Activated CD8-positive, alpha-beta T cell treated with anti-CD3 and anti-CD28 coated beads, Interleukin-2, amount 10 ng/mL, durations not matched to agents 7 days and 5 days (primary cell): Measurements from ENCODE around the gene EYA3. TPM values are rescaled to one million over a fixed set of nuclear protein-coding genes. Genes with fewer than 3 reads are reported as not detected.

Experiments
- ATAC-seq: fragments of 150-1000 bp; cut with Tn5 transposase; one replicate; pipeline ENCODE4 v1.10.0; 2021; ENCODE audit warnings: moderate library complexity
- CTCF ChIA-PET: fragments of 350-600 bp; sonication (Branson Sonifier 250); formaldehyde crosslinking; loops from one replicate; lab custom pipeline; 2021; ENCODE audit warnings: antibody characterized with exemption; lab: Charles Lee
- POLR2A ChIA-PET: fragments of 350-600 bp; sonication (Branson Sonifier 250); formaldehyde crosslinking; loops from one replicate; lab custom pipeline; 2021; ENCODE audit warnings: antibody characterized with exemption; lab: Charles Lee
- DNase-seq: peaks from one replicate; pipeline ENCODE4 v3.0.0-alpha.2; 2020
- H3K27ac Mint-ChIP-seq: one replicate; pipeline ENCODE4 v1.8.0; 2021; ENCODE audit warnings: mild to moderate bottlenecking, mixed read lengths
- H3K27me3 Mint-ChIP-seq: one replicate; pipeline ENCODE4 v1.8.0; 2021; ENCODE audit warnings: low read depth, mixed read lengths
- H3K36me3 Mint-ChIP-seq: one replicate; pipeline ENCODE4 v1.8.0; 2021; ENCODE audit warnings: low read depth, mixed read lengths
- H3K4me1 Mint-ChIP-seq: one replicate; pipeline ENCODE4 v1.8.0; 2021; ENCODE audit warnings: low read depth, mixed read lengths
- H3K4me3 Mint-ChIP-seq: one replicate; pipeline ENCODE4 v1.8.0; 2021; ENCODE audit warnings: mild to moderate bottlenecking, mixed read lengths
- H3K9me3 Mint-ChIP-seq: one replicate; pipeline ENCODE4 v1.8.0; 2022; ENCODE audit warnings: mixed read lengths; ENCODE audit not compliant: insufficient read depth
- total RNA-seq, 2 experiments: library from RNA; stranded (reverse); gene quantifications; one replicate each; pipeline ENCODE4 v1.2.3, GENCODE V29; 2021

EYA3 gene
- total RNA-seq, 2 experiments from 2014 or later: 33.5 to 34.5 TPM

- no peak overlapping the region for H3K27ac Mint-ChIP-seq
- ATAC-seq: no peak
These were observed 108.1 kb downstream of the EYA3 start for GRCh38 chr1:27980216-27980845.

DNA sequence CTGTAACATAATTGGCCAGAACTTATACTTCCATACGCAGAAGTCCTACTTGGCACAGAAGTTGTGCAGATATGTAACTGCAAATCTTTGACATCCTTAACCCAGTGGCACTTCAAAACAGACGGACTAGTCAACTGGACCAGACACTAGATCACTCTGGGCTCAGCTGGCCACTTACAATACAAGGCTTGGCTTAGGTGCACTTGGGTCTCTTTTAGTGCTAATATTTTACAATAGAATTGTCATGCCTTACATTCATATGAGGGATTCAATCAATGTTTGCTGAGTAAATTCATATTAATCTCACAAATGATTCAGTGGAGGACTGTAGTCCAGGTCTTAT is 108.6 kb downstream of the EYA3 start:
- Mint-ChIP-seq H3K4me1 (no peaks in the 10 kb centered on the region), H3K36me3 (peaks cover 8% of the 10 kb centered on the region), H3K4me3 (no peak overlapping the region), H3K27ac (no peak overlapping the region), H3K9me3 (no peaks in the 10 kb centered on the region), H3K27me3 (no peaks in the 10 kb centered on the region)
- POLR2A ChIA-PET: no interaction called here
- CTCF ChIA-PET: interaction anchor here (0.9 to 5.2 kb wide), 15 partner anchors 8 to 147 kb away, joined by 3 to 41 read pairs (median 5); partner anchors contain the start of genes EYA3 and XKR8
- no peak for ATAC-seq
- no peak for DNase-seq

More at GRCh38 chr1:27980216-27980845, 108.1 kb downstream of the EYA3 start:
- Mint-ChIP-seq H3K27me3 (no peaks in the 10 kb centered on the region), H3K36me3 (peaks cover 10% of the 10 kb centered on the region), H3K4me1 (no peaks in the 10 kb centered on the region), H3K9me3 (no peaks in the 10 kb centered on the region), H3K4me3 (no peak overlapping the region)
- POLR2A ChIA-PET: no interaction called here
- CTCF ChIA-PET: interaction anchor here (0.7 to 5.2 kb wide), 18 partner anchors 8 to 129 kb away, joined by 3 to 41 read pairs (median 4); partner anchors contain the start of genes EYA3 and XKR8
- DNase-seq: no peak

GRCh38 chr1:27979151-27979858 is 109.1 kb downstream of the EYA3 start:
- DNase-seq: no peak
- Mint-ChIP-seq H3K36me3 (peaks cover 8% of the 10 kb centered on the region), H3K4me3 (no peak overlapping the region), H3K27me3 (no peaks in the 10 kb centered on the region), H3K27ac (no peak overlapping the region), H3K9me3 (no peaks in the 10 kb centered on the region), H3K4me1 (no peaks in the 10 kb centered on the region)
- POLR2A ChIA-PET: no interaction called here
- ATAC-seq: peak; percentile 64
- CTCF ChIA-PET: interaction anchor here (0.9 to 5.2 kb wide), 15 partner anchors 7 to 146 kb away, joined by 3 to 41 read pairs (median 4); partner anchors contain the start of genes EYA3 and XKR8

DNA sequence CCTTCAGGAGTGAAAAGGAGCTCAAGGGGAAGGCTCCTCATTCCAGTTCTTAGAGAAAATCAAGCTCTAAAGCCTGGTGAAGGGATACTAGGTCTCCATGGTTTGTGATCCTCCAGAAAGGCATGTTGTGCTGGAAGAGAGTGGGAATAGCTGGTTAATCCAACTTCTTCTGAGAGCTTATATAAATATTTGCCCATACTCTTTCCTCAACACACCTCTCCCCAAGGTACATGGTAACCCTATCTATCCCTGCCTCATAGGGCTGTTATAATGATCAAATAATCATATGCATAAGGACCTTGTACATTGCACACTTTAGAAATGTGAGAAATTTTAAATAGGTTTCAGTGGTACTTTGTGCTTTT is 114.0 kb downstream of the EYA3 start:
- ATAC-seq: no peak
- Mint-ChIP-seq H3K4me1 (peaks cover 8% of the 10 kb centered on the region), H3K9me3 (no peaks in the 10 kb centered on the region), H3K27me3 (no peaks in the 10 kb centered on the region), H3K36me3 (peaks cover 16% of the 10 kb centered on the region), H3K27ac (no peak overlapping the region), H3K4me3 (no peak overlapping the region)
- POLR2A ChIA-PET: interaction anchor here (0.6 kb wide), 1 partner anchor 1135 kb away, joined by 5 read pairs; no protein-coding TSS in a partner anchor
- DNase-seq: no peak
- CTCF ChIA-PET: interaction anchor here (1.0 to 1.2 kb wide), 4 partner anchors 13 to 235 kb away, joined by 3 to 5 read pairs (median 4); no protein-coding TSS in a partner anchor

DNA sequence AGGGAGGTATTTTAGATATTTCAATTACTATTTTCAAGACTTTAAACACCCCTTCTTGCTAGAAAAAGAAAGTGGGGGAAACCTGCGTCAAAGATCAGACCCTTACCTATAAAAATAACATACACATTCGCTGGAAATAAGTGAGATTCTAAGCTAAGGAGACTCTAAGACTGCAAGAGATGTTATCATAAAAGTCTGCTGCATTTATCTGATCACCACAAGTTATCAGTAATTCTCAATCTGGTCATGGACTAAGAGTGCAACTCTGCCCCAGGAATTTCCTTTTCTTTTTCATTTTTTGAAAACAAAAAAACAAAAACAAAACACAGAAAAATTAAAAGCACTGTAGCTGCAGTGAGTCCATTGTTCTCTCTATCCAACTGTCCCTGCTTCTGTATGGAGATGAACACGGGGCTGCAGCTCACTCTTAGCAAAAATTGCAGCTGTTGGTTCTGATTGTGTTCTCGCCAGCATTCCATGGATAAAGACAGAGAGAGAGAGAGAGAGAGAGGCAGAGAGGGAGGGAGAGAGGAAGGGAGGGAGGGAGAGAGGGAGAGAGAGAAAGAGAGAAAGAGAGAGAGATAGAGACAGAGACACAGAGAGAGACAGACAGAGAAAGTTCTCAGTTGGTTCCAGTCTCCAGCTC is 114.5 kb downstream of the EYA3 start:
- no peaks in the 10 kb centered on the region for H3K27me3 Mint-ChIP-seq
- no peak overlapping the region for H3K27ac Mint-ChIP-seq
- DNase-seq (no peak), ATAC-seq (no peak)
- H3K36me3 Mint-ChIP-seq: peaks cover 16% of the 10 kb centered on the region
- peaks cover 8% of the 10 kb centered on the region for H3K4me1 Mint-ChIP-seq
- CTCF ChIA-PET: interaction anchor here (1.0 to 1.2 kb wide), 5 partner anchors 12 to 235 kb away, joined by 3 to 5 read pairs (median 4); no protein-coding TSS in a partner anchor
- H3K9me3 Mint-ChIP-seq: no peaks in the 10 kb centered on the region
- no peak overlapping the region for H3K4me3 Mint-ChIP-seq
- POLR2A ChIA-PET: interaction anchor here (0.6 to 0.7 kb wide), 2 partner anchors 29 to 1135 kb away, joined by 3 to 5 read pairs; no protein-coding TSS in a partner anchor

GRCh38 chr1:27972141-27972540 is 116.3 kb downstream of the EYA3 start:
- H3K36me3 Mint-ChIP-seq: peaks cover 23% of the 10 kb centered on the region
- H3K4me3 Mint-ChIP-seq: no peak overlapping the region
- H3K27me3 Mint-ChIP-seq: no peaks in the 10 kb centered on the region
- H3K27ac Mint-ChIP-seq: no peak overlapping the region
- H3K4me1 Mint-ChIP-seq: peaks cover 12% of the 10 kb centered on the region
- ChIA-PET POLR2A (no interaction called here), CTCF (interaction anchor here (0.8 to 2.5 kb wide), 5 partner anchors 8 to 36 kb away, joined by 3 to 12 read pairs (median 3); no protein-coding TSS in a partner anchor)
- ATAC-seq: no peak
- no peak for DNase-seq
- H3K9me3 Mint-ChIP-seq: no peaks in the 10 kb centered on the region

- Mint-ChIP-seq H3K36me3 (peaks cover 20% of the 10 kb centered on the region), H3K4me3 (no peak overlapping the region), H3K9me3 (no peaks in the 10 kb centered on the region), H3K4me1 (peaks cover 12% of the 10 kb centered on the region), H3K27ac (no peak overlapping the region), H3K27me3 (no peaks in the 10 kb centered on the region)
- DNase-seq: no peak
- ChIA-PET POLR2A (interaction anchor here (1.3 kb wide), 1 partner anchor 14 kb away, joined by 3 read pairs; no protein-coding TSS in a partner anchor), CTCF (interaction anchor here (0.8 to 2.5 kb wide), 5 partner anchors 9 to 36 kb away, joined by 3 to 12 read pairs (median 3); no protein-coding TSS in a partner anchor)
- ATAC-seq: no peak
These were observed 116.7 kb downstream of the EYA3 start for GRCh38 chr1:27971674-27972073.

- CTCF ChIA-PET: interaction anchor here (1.0 to 1.3 kb wide), 3 partner anchors 10 to 142 kb away, joined by 3 to 4 read pairs (median 3); no protein-coding TSS in a partner anchor
- DNase-seq: no peak
These were observed 118.0 kb downstream of the EYA3 start for GRCh38 chr1:27970401-27970800.

GRCh38 chr1:27968692-27969091 is 119.7 kb downstream of the EYA3 start:
- POLR2A ChIA-PET: no interaction called here
- Mint-ChIP-seq H3K27ac (no peak overlapping the region), H3K36me3 (peaks cover 27% of the 10 kb centered on the region), H3K27me3 (no peaks in the 10 kb centered on the region), H3K9me3 (no peaks in the 10 kb centered on the region), H3K4me1 (peaks cover 14% of the 10 kb centered on the region), H3K4me3 (no peak overlapping the region)
- ATAC-seq: no peak
- CTCF ChIA-PET: interaction anchor here (0.6 to 1.6 kb wide), 3 partner anchors 9 to 30 kb away, joined by 3 read pairs; no protein-coding TSS in a partner anchor
- no peak for DNase-seq

More at GRCh38 chr1:27970401-27970800, 118.0 kb downstream of the EYA3 start:
- Mint-ChIP-seq H3K4me1 (peaks cover 12% of the 10 kb centered on the region), H3K27ac (no peak overlapping the region), H3K36me3 (peaks cover 20% of the 10 kb centered on the region), H3K4me3 (no peak overlapping the region), H3K9me3 (no peaks in the 10 kb centered on the region), H3K27me3 (no peaks in the 10 kb centered on the region)
- no peak for ATAC-seq
- POLR2A ChIA-PET: interaction anchor here (1.3 kb wide), 1 partner anchor 12 kb away, joined by 3 read pairs; no protein-coding TSS in a partner anchor

- H3K4me1 Mint-ChIP-seq: peaks cover 19% of the 10 kb centered on the region
- ChIA-PET CTCF (interaction anchor here (0.6 to 1.6 kb wide), 3 partner anchors 10 to 29 kb away, joined by 3 read pairs; no protein-coding TSS in a partner anchor), POLR2A (no interaction called here)
- ATAC-seq (no peak), DNase-seq (no peak)
- H3K27me3 Mint-ChIP-seq: no peaks in the 10 kb centered on the region
- H3K4me3 Mint-ChIP-seq: no peak overlapping the region
- H3K9me3 Mint-ChIP-seq: no peaks in the 10 kb centered on the region
- H3K27ac Mint-ChIP-seq: no peak overlapping the region
- H3K36me3 Mint-ChIP-seq: peaks cover 26% of the 10 kb centered on the region
These were observed 120.4 kb downstream of the EYA3 start for GRCh38 chr1:27967884-27968466.
